Subcutaneous abdominal adipose tissue (tissue), 5 donors: Measurements from ENCODE around the gene AGAP1.

Experiments
- H3K27ac ChIP-seq: one replicate; pipeline ENCODE4 v1.7.0; 2013; ENCODE audit warnings: low read depth, mild to moderate bottlenecking, inconsistent platforms, low read length, moderate library complexity
- H3K27me3 ChIP-seq, 5 donors: one replicate each; pipeline ENCODE4 v1.7.0; 2013; ENCODE audit warnings: low read length in 5 of 5, inconsistent platforms in 1 of 5; ENCODE audit not compliant: control insufficient read depth in 5 of 5, insufficient read depth in 4 of 5
- H3K36me3 ChIP-seq, 5 donors: one replicate each; pipeline ENCODE4 v1.7.0; 2013; ENCODE audit warnings: low read length in 5 of 5; ENCODE audit not compliant: control insufficient read depth in 5 of 5, insufficient read depth in 5 of 5
- H3K4me1 ChIP-seq, 5 donors: one replicate each; pipeline ENCODE4 v1.7.0; 2013; ENCODE audit warnings: low read length in 5 of 5, mild to moderate bottlenecking in 3 of 5, moderate library complexity in 1 of 5; ENCODE audit not compliant: control insufficient read depth in 5 of 5, insufficient read depth in 5 of 5
- H3K4me3 ChIP-seq, 5 donors: one replicate each; pipeline ENCODE4 v1.7.0; 2013; ENCODE audit warnings: low read length in 5 of 5, low read depth in 1 of 5
- H3K9ac ChIP-seq, 5 donors: one replicate each; pipeline ENCODE4 v1.7.0; 2013; ENCODE audit warnings: low read length in 5 of 5, mild to moderate bottlenecking in 4 of 5, moderate library complexity in 3 of 5
- H3K9me3 ChIP-seq, 5 donors: one replicate each; pipeline ENCODE4 v1.7.0; 2013; ENCODE audit warnings: low read length in 5 of 5; ENCODE audit not compliant: control insufficient read depth in 5 of 5
- donor health status: healthy.
- donor health status: healthy.
- donor health status: healthy.
- donor health status: healthy.
- donor health status: healthy.

The AGAP1 gene

DNA sequence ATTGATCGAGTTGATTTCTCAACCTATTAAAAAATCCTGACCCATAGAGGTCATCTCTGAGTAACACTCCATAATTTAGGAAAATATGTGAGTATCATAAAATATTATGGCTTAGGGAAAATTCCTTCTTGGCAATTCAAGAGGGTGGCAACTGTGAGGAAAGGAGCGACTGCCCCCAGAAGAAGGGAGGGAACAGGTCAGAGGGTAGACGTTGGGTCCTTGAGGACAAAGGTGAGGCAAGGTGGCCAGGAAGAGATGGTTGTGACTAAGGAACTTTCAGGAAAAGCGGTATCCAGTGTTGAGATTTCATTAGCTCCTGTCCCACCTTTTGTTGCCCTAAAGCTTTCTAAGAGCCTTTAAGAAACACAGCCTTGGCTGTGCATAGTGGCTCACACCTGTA is 10.5 kb upstream of the AGAP1 start:
- no peaks in the 10 kb centered on the region for H3K4me1 ChIP-seq
- H3K36me3 ChIP-seq = no peaks in the 10 kb centered on the region
- H3K27me3 ChIP-seq = no peaks in the 10 kb centered on the region
- H3K27ac ChIP-seq = no peak overlapping the region
- H3K4me3 ChIP-seq = no peak overlapping the region
- H3K9me3 ChIP-seq = peaks cover 0 to 4% (median 3%) of the 10 kb centered on the region in 5 donors
- no peak overlapping the region for H3K9ac ChIP-seq

DNA sequence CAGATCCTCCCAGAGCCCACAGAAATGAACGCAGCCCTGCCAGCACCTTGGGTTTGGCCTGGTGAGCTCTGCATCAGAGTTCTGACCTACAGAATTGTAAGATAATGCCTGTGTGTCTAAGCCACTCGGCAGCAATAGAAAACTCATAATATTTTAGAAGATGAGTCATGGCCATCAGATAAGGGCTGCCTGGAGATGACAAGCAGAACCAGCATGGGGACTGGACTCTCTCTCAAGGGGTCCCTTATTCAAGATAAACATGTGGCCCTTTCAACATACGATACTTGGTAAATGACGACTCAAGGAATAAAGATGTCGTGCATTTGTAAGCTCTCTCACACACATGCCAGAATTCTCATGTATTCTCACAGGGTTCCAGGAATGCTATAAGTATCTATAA is 8.5 kb upstream of the AGAP1 start:
- Histone ChIP-seq H3K9ac (no peak overlapping the region), H3K27me3 (no peaks in the 10 kb centered on the region), H3K36me3 (no peaks in the 10 kb centered on the region), H3K4me1 (no peaks in the 10 kb centered on the region), H3K4me3 (no peak overlapping the region), H3K9me3 (peaks cover 0 to 6% (median 3%) of the 10 kb centered on the region in 5 donors), H3K27ac (no peak overlapping the region)

DNA sequence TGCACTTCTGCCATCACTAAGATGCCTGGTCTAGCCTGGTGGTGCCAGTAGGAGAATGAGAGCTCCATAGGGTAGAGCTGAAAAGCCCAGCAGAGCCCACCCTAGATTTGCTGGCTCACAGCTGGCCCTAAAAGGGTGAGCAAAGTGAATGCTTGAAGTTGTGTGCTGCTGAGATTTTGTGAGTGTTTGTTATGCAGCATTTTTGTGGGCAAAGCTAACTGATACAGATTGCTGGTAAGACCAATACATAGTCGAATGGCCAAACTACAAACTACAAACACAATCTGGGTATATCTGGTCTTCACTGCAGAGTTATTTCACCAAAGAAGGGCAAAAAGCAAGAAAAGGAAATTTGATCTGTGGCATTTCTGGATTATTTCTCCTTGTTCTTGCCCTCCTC is 7.1 kb upstream of the AGAP1 start:
- H3K4me3 ChIP-seq = no peak overlapping the region
- peaks cover 0 to 8% (median 6%) of the 10 kb centered on the region in 5 donors for H3K9me3 ChIP-seq
- no peak overlapping the region for H3K9ac ChIP-seq
- no peak overlapping the region for H3K27ac ChIP-seq
- H3K27me3 ChIP-seq = no peaks in the 10 kb centered on the region
- no peaks in the 10 kb centered on the region for H3K36me3 ChIP-seq
- no peaks in the 10 kb centered on the region for H3K4me1 ChIP-seq

DNA sequence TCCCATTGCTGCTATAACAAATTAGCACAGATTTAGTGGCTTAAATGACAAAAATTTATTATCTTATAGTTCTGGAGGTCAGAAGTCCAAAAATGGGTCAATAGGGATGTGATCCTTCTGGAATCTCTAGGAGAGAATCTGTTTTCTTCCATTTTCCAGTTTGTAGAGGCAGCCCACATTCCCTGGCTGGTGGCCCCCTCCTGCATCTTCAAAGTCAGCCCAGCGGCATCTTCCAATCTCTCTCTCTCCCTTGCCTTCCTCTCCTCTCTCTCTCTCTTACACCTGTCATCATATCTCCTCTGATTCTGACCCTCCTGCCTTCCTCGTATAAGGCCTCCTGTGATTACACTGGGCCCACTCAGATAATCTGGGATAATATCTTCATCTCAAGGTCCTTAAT is 3.9 kb upstream of the AGAP1 start:
- Histone ChIP-seq H3K4me1 (peaks cover 0 to 13% (median 12%) of the 10 kb centered on the region in 5 donors), H3K9ac (no peak overlapping the region), H3K36me3 (no peaks in the 10 kb centered on the region), H3K9me3 (peaks cover 0 to 10% (median 7%) of the 10 kb centered on the region in 5 donors), H3K27ac (no peak overlapping the region), H3K27me3 (no peaks in the 10 kb centered on the region), H3K4me3 (no peak overlapping the region)

DNA sequence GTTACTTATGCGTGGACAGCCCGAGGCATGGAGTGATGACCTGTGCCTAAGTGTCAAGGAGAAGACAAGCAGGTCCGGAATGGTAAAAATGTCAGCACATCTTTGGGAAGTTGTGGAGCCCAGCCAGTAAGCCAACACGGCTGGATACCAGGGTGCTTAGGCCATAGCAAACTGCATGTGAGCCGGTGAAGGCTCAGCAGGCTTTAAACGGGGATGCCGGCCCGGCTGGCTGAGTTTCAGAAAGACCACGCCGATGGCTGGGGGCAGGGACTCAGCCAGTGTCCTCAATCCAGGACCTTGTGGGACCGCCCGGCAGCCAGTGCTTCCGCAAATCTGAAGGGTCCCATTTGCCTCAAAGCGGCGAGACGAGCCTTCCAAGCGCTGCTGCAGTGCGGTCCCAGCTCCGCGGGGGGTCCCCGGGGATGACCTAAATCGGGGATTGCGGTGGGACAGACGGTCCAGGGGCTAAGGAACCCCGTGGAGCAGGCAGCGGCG is 946 bp upstream of the AGAP1 start:
- H3K27ac ChIP-seq = no peak overlapping the region
- H3K4me3 ChIP-seq = peak overlapping the region; percentile 63 to 82 (median 71)
- no peaks in the 10 kb centered on the region for H3K27me3 ChIP-seq

DNA sequence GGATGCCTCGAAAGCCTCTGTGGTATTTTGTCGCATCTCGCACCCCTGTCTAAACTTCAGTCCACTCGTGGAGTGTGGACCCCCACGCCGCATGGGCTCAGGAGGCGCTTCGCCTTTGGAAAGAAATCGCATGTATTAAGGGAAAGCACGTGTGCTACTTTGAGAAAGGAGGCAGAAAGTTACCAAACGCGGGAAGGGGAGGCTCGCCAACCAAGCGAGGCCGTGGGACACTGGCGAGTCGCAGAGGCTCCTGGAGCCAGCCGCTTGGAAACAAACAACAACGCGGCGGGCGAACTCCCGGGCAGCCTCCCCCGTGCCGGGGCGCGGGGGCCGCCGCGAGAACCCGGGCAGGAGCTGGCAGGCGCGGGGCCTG is 455 bp upstream of the AGAP1 start:
- Histone ChIP-seq H3K36me3 (no peaks in the 10 kb centered on the region), H3K27ac (peak overlapping the region; percentile 23), H3K4me1 (peaks cover 2 to 32% (median 29%) of the 10 kb centered on the region in 5 donors), H3K9ac (peak overlapping the region; percentile 19 to 83 (median 56)), H3K4me3 (peak overlapping the region; percentile 63 to 82 (median 71)), H3K27me3 (no peaks in the 10 kb centered on the region), H3K9me3 (peaks cover 0 to 7% (median 3%) of the 10 kb centered on the region in 5 donors)

More for the DNA sequence above, 946 bp upstream of the AGAP1 start:
- peaks cover 2 to 32% (median 29%) of the 10 kb centered on the region in 5 donors for H3K4me1 ChIP-seq
- no peaks in the 10 kb centered on the region for H3K36me3 ChIP-seq
- peak overlapping the region; percentile 19 to 83 (median 56) for H3K9ac ChIP-seq
- H3K9me3 ChIP-seq = peaks cover 0 to 7% (median 3%) of the 10 kb centered on the region in 5 donors

DNA sequence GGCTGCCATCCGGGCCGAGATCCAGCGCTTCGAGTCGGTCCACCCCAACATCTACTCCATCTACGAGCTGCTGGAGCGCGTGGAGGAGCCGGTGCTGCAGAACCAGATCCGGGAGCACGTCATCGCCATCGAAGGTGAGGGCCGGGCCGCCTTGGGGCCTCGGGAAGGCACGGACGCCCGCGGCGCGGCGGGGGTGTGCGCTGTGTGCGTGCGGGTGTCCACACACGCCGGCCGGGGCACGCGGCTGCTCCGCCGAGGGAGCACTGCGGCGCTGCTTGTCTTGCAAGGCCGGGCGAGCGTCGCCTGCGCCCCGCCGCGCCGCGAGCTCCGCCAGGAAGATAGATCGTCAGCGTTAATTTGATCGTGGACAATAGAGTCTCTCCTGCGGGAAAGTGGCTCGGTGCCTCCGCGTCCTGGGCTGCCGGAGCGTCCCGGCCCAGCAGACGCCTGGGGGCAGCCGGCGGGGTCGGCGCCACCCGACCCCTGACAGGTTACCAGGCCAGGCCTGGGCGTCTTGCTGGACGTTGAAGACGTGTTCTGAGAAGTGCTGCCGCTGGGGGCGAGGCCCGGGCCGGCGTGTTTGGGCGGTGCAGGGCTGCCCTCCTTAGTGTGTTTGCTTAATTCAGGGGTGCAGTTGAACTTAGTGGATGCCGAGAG is 1.0 kb downstream of the AGAP1 start:
- peak overlapping the region; percentile 70 to 76 (median 71) for H3K4me3 ChIP-seq
- no peaks in the 10 kb centered on the region for H3K27me3 ChIP-seq
- no peaks in the 10 kb centered on the region for H3K36me3 ChIP-seq
- peak overlapping the region in 3 of 5 donors; percentile 12 to 69 (median 28) for H3K9ac ChIP-seq
- no peak overlapping the region for H3K27ac ChIP-seq
- peaks cover 2 to 32% (median 29%) of the 10 kb centered on the region in 5 donors for H3K4me1 ChIP-seq
- H3K9me3 ChIP-seq = peaks cover 0 to 7% (median 3%) of the 10 kb centered on the region in 5 donors

DNA sequence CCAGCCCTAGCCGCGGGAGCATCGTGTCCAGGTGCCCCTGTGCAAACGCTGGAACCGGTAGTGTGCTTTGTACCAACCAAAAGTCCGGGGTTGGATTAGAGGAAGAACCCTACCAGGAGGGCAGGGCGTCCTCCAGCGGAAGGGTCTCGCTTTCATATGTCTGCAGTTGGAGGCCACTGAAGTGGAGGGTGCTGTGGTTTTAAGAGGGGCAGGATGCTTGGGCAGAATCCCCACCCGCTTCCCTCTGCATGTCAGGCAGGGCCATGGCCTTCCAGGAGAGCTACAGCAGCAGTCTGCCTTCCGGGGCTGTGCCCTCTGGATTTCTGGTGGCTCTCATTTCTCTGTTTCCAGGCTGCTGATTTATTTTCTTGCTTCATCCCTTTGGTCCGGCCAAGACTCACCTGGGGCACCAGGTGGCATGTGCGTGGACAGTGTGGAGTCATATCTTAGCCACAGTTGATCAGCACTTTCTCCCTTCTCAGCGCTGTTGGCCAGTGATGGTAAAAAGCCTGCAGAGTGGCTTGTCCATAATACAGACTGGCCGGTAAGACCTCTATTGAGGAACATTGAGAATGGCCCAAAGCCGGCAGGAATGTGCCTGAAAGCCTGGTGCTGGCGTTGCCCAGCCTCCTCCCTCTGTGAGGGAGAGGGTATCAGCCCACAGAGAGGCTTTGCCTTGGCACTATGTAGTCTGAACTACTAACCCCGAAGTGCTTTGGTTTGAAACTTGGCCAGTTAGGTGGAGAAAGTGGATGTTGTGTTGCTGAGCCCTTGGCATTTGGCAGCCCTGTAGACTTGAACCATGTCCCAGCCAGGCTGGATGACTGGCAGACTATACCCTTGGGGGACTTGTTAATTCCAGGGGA is 1.8 kb downstream of the AGAP1 start:
- H3K9me3 ChIP-seq = peaks cover 0 to 7% (median 3%) of the 10 kb centered on the region in 5 donors
- no peaks in the 10 kb centered on the region for H3K27me3 ChIP-seq
- peaks cover 2 to 35% (median 29%) of the 10 kb centered on the region in 5 donors for H3K4me1 ChIP-seq
- peak overlapping the region in 4 of 5 donors; percentile 5 to 69 (median 20) for H3K9ac ChIP-seq
- no peak overlapping the region for H3K27ac ChIP-seq
- H3K36me3 ChIP-seq = no peaks in the 10 kb centered on the region
- peak overlapping the region; percentile 70 to 76 (median 71) for H3K4me3 ChIP-seq

DNA sequence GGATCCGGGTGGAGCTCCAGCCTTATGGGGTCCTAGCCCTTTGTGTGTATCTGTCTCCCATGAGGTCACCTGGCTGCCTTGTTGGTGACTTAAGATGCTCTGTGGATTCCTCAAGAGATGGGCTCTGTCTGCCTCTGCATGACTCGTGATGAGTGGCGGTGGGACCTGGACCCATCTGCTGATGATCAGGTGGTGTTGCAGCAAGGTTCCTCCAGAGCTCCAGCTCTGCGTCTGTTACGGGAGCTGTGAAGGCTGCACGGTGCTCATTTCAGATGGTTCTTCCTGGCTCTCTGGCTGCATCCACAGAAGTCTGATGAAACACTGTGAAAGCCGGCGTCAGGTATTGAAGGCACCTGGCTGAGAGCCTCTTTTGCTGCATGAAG is 2.4 kb downstream of the AGAP1 start:
- H3K9me3 ChIP-seq = peaks cover 0 to 7% (median 3%) of the 10 kb centered on the region in 5 donors
- peaks cover 2 to 42% (median 34%) of the 10 kb centered on the region in 5 donors for H3K4me1 ChIP-seq
- H3K9ac ChIP-seq = peak overlapping the region in 1 of 5 donors; percentile 12
- no peaks in the 10 kb centered on the region for H3K27me3 ChIP-seq
- peak overlapping the region in 2 of 5 donors; percentile 29 to 71 for H3K4me3 ChIP-seq
- H3K27ac ChIP-seq = no peak overlapping the region
- H3K36me3 ChIP-seq = no peaks in the 10 kb centered on the region

DNA sequence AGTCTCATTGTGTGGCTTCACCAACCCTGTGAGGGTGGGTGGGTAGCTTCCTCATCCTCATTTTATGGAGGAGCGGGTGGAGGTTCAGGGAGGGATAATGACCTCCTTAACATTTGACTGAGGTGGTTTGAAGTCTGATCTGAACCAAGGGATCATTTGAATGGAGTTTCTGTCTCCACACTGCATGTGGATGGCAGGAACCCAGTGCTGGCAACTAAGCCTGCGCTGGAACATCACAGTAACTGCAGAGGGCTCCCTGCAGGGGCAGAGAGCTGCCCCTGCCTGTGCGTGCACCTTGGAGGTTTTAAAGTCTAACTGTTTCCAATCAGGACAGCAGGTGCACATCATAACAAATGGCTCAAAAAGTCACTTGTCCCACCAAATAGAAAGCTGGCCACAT is 3.3 kb downstream of the AGAP1 start:
- no peaks in the 10 kb centered on the region for H3K36me3 ChIP-seq
- H3K9ac ChIP-seq = peak overlapping the region in 1 of 5 donors; percentile 27
- no peaks in the 10 kb centered on the region for H3K27me3 ChIP-seq
- no peak overlapping the region for H3K27ac ChIP-seq
- no peak overlapping the region for H3K4me3 ChIP-seq
- H3K9me3 ChIP-seq = no peaks in the 10 kb centered on the region
- peaks cover 2 to 50% (median 40%) of the 10 kb centered on the region in 5 donors for H3K4me1 ChIP-seq
